ENCODE measurements around the gene EXOC4.

DNA sequence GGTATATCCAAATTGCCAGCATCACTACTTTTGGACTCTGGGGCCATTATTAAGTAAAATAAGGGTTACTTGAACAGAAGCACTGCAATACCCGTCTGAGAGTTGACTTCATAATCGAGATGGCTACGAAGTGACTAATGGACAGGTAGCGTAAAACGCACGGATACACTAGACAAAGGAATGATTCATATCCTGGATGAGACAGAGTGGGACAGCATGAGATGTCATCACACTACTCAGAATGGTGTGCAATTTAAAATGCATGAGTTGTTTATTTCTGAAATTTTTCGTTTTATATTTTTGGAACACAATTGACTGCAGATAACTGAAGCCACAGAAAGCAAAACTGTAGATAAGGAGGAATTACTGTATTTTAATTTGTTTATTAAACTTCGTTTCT is 452.7 kb downstream of the EXOC4 start:
- TF ChIP-seq, protein P1, sequence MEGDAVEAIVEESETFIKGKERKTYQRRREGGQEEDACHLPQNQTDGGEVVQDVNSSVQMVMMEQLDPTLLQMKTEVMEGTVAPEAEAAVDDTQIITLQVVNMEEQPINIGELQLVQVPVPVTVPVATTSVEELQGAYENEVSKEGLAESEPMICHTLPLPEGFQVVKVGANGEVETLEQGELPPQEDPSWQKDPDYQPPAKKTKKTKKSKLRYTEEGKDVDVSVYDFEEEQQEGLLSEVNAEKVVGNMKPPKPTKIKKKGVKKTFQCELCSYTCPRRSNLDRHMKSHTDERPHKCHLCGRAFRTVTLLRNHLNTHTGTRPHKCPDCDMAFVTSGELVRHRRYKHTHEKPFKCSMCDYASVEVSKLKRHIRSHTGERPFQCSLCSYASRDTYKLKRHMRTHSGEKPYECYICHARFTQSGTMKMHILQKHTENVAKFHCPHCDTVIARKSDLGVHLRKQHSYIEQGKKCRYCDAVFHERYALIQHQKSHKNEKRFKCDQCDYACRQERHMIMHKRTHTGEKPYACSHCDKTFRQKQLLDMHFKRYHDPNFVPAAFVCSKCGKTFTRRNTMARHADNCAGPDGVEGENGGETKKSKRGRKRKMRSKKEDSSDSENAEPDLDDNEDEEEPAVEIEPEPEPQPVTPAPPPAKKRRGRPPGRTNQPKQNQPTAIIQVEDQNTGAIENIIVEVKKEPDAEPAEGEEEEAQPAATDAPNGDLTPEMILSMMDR (tag by site-specific recombination; IDR thresholded peaks at IDR 0.05), result no peak
- TF ChIP-seq, protein P2, sequence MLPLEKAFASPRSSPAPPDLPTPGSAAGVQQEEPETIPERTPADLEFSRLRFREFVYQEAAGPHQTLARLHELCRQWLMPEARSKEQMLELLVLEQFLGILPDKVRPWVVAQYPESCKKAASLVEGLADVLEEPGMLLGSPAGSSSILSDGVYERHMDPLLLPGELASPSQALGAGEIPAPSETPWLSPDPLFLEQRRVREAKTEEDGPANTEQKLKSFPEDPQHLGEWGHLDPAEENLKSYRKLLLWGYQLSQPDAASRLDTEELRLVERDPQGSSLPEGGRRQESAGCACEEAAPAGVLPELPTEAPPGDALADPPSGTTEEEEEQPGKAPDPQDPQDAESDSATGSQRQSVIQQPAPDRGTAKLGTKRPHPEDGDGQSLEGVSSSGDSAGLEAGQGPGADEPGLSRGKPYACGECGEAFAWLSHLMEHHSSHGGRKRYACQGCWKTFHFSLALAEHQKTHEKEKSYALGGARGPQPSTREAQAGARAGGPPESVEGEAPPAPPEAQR (tag by site-specific recombination; IDR thresholded peaks at IDR 0.05), result no peak
- TF ChIP-seq, protein P3, sequence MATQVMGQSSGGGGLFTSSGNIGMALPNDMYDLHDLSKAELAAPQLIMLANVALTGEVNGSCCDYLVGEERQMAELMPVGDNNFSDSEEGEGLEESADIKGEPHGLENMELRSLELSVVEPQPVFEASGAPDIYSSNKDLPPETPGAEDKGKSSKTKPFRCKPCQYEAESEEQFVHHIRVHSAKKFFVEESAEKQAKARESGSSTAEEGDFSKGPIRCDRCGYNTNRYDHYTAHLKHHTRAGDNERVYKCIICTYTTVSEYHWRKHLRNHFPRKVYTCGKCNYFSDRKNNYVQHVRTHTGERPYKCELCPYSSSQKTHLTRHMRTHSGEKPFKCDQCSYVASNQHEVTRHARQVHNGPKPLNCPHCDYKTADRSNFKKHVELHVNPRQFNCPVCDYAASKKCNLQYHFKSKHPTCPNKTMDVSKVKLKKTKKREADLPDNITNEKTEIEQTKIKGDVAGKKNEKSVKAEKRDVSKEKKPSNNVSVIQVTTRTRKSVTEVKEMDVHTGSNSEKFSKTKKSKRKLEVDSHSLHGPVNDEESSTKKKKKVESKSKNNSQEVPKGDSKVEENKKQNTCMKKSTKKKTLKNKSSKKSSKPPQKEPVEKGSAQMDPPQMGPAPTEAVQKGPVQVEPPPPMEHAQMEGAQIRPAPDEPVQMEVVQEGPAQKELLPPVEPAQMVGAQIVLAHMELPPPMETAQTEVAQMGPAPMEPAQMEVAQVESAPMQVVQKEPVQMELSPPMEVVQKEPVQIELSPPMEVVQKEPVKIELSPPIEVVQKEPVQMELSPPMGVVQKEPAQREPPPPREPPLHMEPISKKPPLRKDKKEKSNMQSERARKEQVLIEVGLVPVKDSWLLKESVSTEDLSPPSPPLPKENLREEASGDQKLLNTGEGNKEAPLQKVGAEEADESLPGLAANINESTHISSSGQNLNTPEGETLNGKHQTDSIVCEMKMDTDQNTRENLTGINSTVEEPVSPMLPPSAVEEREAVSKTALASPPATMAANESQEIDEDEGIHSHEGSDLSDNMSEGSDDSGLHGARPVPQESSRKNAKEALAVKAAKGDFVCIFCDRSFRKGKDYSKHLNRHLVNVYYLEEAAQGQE (tag by site-specific recombination; IDR thresholded peaks at IDR 0.05), result no peak
- TF ChIP-seq ZBTB20 (tag by site-specific recombination; IDR thresholded peaks at IDR 0.05) (no peak), BCL11A (tag by site-specific recombination; IDR thresholded peaks at IDR 0.05; ENCODE audit: low read depth) (no peak)
